Astrocyte (in vitro differentiated cells and primary cell): Measurements from ENCODE around the gene ADD3. TPM values are rescaled to one million over a fixed set of nuclear protein-coding genes. Genes with fewer than 3 reads are reported as not detected.

Experiments
- DNase-seq: peaks from one replicate; pipeline ENCODE4 v3.0.0-alpha.2; 2010; ENCODE audit warnings: low read depth
- FAIRE-seq: peaks from 2 replicates; lab custom pipeline; 2011; peaks lifted over from hg19 to GRCh38; lab: Jason Lieb, UNC
- H2AFZ ChIP-seq: 2 replicates; pipeline ENCODE4 v1.6.0; 2012; ENCODE audit warnings: low read depth, low read length, inconsistent platforms
- H3K27ac ChIP-seq: 2 replicates; pipeline ENCODE4 v1.5.1; 2011; ENCODE audit warnings: low read depth, low read length, inconsistent platforms
- H3K27me3 ChIP-seq: 2 replicates; pipeline ENCODE4 v1.6.0; 2011; ENCODE audit warnings: low read length, inconsistent platforms; ENCODE audit not compliant: insufficient read depth
- H3K36me3 ChIP-seq: 2 replicates; pipeline ENCODE4 v1.5.1; 2011; ENCODE audit warnings: low read length, inconsistent platforms; ENCODE audit not compliant: insufficient read depth
- H3K4me1 ChIP-seq: 2 replicates; pipeline ENCODE4 v1.5.1; 2011; ENCODE audit warnings: low read length, inconsistent platforms; ENCODE audit not compliant: insufficient read depth
- H3K4me2 ChIP-seq: 2 replicates; pipeline ENCODE4 v1.6.0; 2012; ENCODE audit warnings: low read length, inconsistent platforms
- H3K4me3 ChIP-seq: 2 replicates; pipeline ENCODE4 v1.5.1; 2011; ENCODE audit warnings: low read depth, mild to moderate bottlenecking, low read length, inconsistent platforms; ENCODE audit not compliant: insufficient read depth
- H3K79me2 ChIP-seq: 2 replicates; pipeline ENCODE4 v1.6.0; 2012; ENCODE audit warnings: mild to moderate bottlenecking, low read length, inconsistent platforms; ENCODE audit not compliant: insufficient read depth
- H3K9ac ChIP-seq: 2 replicates; pipeline ENCODE4 v1.6.0; 2012; ENCODE audit warnings: mild to moderate bottlenecking, low read length, inconsistent platforms
- H3K9me3 ChIP-seq: 2 replicates; pipeline ENCODE4 v1.5.1; 2012; ENCODE audit warnings: low read depth, mild to moderate bottlenecking, low read length, inconsistent platforms; ENCODE audit not compliant: insufficient read depth
- H4K20me1 ChIP-seq: 2 replicates; pipeline ENCODE4 v1.6.0; 2012; ENCODE audit warnings: low read length, inconsistent platforms; ENCODE audit not compliant: insufficient read depth
- H3K27ac Mint-ChIP-seq: one replicate; pipeline ENCODE4 v1.8.0; 2021; ENCODE audit warnings: mild to moderate bottlenecking, mixed read lengths; ENCODE audit not compliant: unreplicated experiment
- H3K27me3 Mint-ChIP-seq: one replicate; pipeline ENCODE4 v1.8.0; 2021; ENCODE audit warnings: low read depth, mixed read lengths; ENCODE audit not compliant: unreplicated experiment
- H3K36me3 Mint-ChIP-seq: one replicate; pipeline ENCODE4 v1.8.0; 2021; ENCODE audit warnings: low read depth, mixed read lengths; ENCODE audit not compliant: unreplicated experiment
- H3K4me1 Mint-ChIP-seq: one replicate; pipeline ENCODE4 v1.8.0; 2021; ENCODE audit warnings: low read depth, mixed read lengths; ENCODE audit not compliant: unreplicated experiment
- H3K4me3 Mint-ChIP-seq: one replicate; pipeline ENCODE4 v1.8.0; 2021; ENCODE audit warnings: mild to moderate bottlenecking, moderate library complexity, mixed read lengths; ENCODE audit not compliant: unreplicated experiment
- H3K9me3 Mint-ChIP-seq: one replicate; pipeline ENCODE4 v1.8.0; 2021; ENCODE audit warnings: mild to moderate bottlenecking, mixed read lengths; ENCODE audit not compliant: unreplicated experiment
- CTCF ChIP-seq: IDR thresholded peaks from 2 replicates; pipeline ENCODE4 v1.5.1; 2011; ENCODE audit warnings: low read depth, mild to moderate bottlenecking, inconsistent platforms, low read length, moderate library complexity; ENCODE audit not compliant: insufficient read depth
- EZH2 ChIP-seq: IDR thresholded peaks from 2 replicates; pipeline ENCODE4 v1.6.1; 2012; ENCODE audit warnings: mild to moderate bottlenecking, low read length, inconsistent platforms; ENCODE audit not compliant: insufficient read depth
- total RNA-seq: library from RNA; stranded (reverse); gene quantifications from 2 replicates; pipeline ENCODE4 v1.2.1, GENCODE V29; 2021

The ADD3 gene
- total RNA-seq, 1 donor from 2014 or later = 127 TPM

- Histone ChIP-seq H3K9me3 (no peaks in the 10 kb centered on the region), H3K4me2 (no peak overlapping the region), H3K4me3 (no peak overlapping the region), H3K27ac (no peak overlapping the region), H2AFZ (no peak overlapping the region), H3K4me1 (no peaks in the 10 kb centered on the region), H3K36me3 (no peaks in the 10 kb centered on the region), H4K20me1 (no peaks in the 10 kb centered on the region), H3K27me3 (peaks cover 9% of the 10 kb centered on the region), H3K9ac (no peak overlapping the region), H3K79me2 (no peaks in the 10 kb centered on the region)
- DNase-seq (no peak), FAIRE-seq (no peak)
- peaks cover 5% of the 10 kb centered on the region for H3K4me1 Mint-ChIP-seq
- H3K27me3 Mint-ChIP-seq = peaks cover 30% of the 10 kb centered on the region
- TF ChIP-seq EZH2 = no peak
- TF ChIP-seq CTCF = no peak
- no peak overlapping the region for H3K4me3 Mint-ChIP-seq
- H3K27ac Mint-ChIP-seq = no peak overlapping the region
- H3K36me3 Mint-ChIP-seq = peaks cover 5% of the 10 kb centered on the region
- H3K9me3 Mint-ChIP-seq = no peaks in the 10 kb centered on the region
Observed at GRCh38 chr10:110150981-110151380, 143.2 kb downstream of the ADD3 start.

- Histone ChIP-seq H4K20me1 (no peaks in the 10 kb centered on the region), H2AFZ (no peak overlapping the region), H3K36me3 (no peaks in the 10 kb centered on the region), H3K4me3 (no peak overlapping the region), H3K27me3 (peaks cover 9% of the 10 kb centered on the region), H3K9ac (no peak overlapping the region), H3K9me3 (no peaks in the 10 kb centered on the region), H3K4me1 (no peaks in the 10 kb centered on the region), H3K4me2 (no peak overlapping the region), H3K79me2 (no peaks in the 10 kb centered on the region), H3K27ac (no peak overlapping the region)
- Mint-ChIP-seq H3K4me1 (peaks cover 5% of the 10 kb centered on the region), H3K27ac (no peak overlapping the region), H3K4me3 (no peak overlapping the region), H3K27me3 (peaks cover 30% of the 10 kb centered on the region), H3K36me3 (peaks cover 5% of the 10 kb centered on the region), H3K9me3 (no peaks in the 10 kb centered on the region)
- TF ChIP-seq CTCF (no peak), EZH2 (no peak)
- DNase-seq (no peak), FAIRE-seq (no peak)
Observed at GRCh38 chr10:110151467-110151866, 143.7 kb downstream of the ADD3 start.

- H2AFZ ChIP-seq = no peak overlapping the region
- Mint-ChIP-seq H3K4me1 (peaks cover 5% of the 10 kb centered on the region), H3K27me3 (peaks cover 30% of the 10 kb centered on the region)
Observed at GRCh38 chr10:110151971-110152370, 144.2 kb downstream of the ADD3 start.

More at GRCh38 chr10:110151971-110152370, 144.2 kb downstream of the ADD3 start:
- no peaks in the 10 kb centered on the region for H3K9me3 Mint-ChIP-seq
- FAIRE-seq = no peak
- H3K4me2 ChIP-seq = no peak overlapping the region
- H3K9me3 ChIP-seq = no peaks in the 10 kb centered on the region
- no peak for DNase-seq
- H3K36me3 ChIP-seq = no peaks in the 10 kb centered on the region
- no peak overlapping the region for H3K27ac ChIP-seq
- no peaks in the 10 kb centered on the region for H3K79me2 ChIP-seq
- H3K27ac Mint-ChIP-seq = no peak overlapping the region
- H3K4me1 ChIP-seq = no peaks in the 10 kb centered on the region
- H4K20me1 ChIP-seq = no peaks in the 10 kb centered on the region
- no peak overlapping the region for H3K4me3 ChIP-seq
- no peak for TF ChIP-seq EZH2
- TF ChIP-seq CTCF = no peak
- peaks cover 5% of the 10 kb centered on the region for H3K36me3 Mint-ChIP-seq
- peaks cover 9% of the 10 kb centered on the region for H3K27me3 ChIP-seq
- H3K4me3 Mint-ChIP-seq = no peak overlapping the region
- H3K9ac ChIP-seq = no peak overlapping the region
